Astrocyte (in vitro differentiated cells and primary cell): ENCODE measurements around the gene VPS37C. TPM values are rescaled to one million over a fixed set of nuclear protein-coding genes. Genes with fewer than 3 reads are reported as not detected.
"Not testable (repeated sequence)": the region's sequence is repeated elsewhere in the genome, so short reads cannot be mapped to it uniquely, and the experiment has no call there.

Experiments
- DNase-seq: peaks from one replicate; pipeline ENCODE4 v3.0.0-alpha.2; 2010; ENCODE audit warnings: low read depth
- FAIRE-seq: peaks from 2 replicates; lab custom pipeline; 2011; peaks lifted over from hg19 to GRCh38; lab: Jason Lieb, UNC
- H2AFZ ChIP-seq: 2 replicates; pipeline ENCODE4 v1.6.0; 2012; ENCODE audit warnings: low read depth, low read length, inconsistent platforms
- H3K27ac ChIP-seq: 2 replicates; pipeline ENCODE4 v1.5.1; 2011; ENCODE audit warnings: low read depth, low read length, inconsistent platforms
- H3K27me3 ChIP-seq: 2 replicates; pipeline ENCODE4 v1.6.0; 2011; ENCODE audit warnings: low read length, inconsistent platforms; ENCODE audit not compliant: insufficient read depth
- H3K36me3 ChIP-seq: 2 replicates; pipeline ENCODE4 v1.5.1; 2011; ENCODE audit warnings: low read length, inconsistent platforms; ENCODE audit not compliant: insufficient read depth
- H3K4me1 ChIP-seq: 2 replicates; pipeline ENCODE4 v1.5.1; 2011; ENCODE audit warnings: low read length, inconsistent platforms; ENCODE audit not compliant: insufficient read depth
- H3K4me2 ChIP-seq: 2 replicates; pipeline ENCODE4 v1.6.0; 2012; ENCODE audit warnings: low read length, inconsistent platforms
- H3K4me3 ChIP-seq: 2 replicates; pipeline ENCODE4 v1.5.1; 2011; ENCODE audit warnings: low read depth, mild to moderate bottlenecking, low read length, inconsistent platforms; ENCODE audit not compliant: insufficient read depth
- H3K79me2 ChIP-seq: 2 replicates; pipeline ENCODE4 v1.6.0; 2012; ENCODE audit warnings: mild to moderate bottlenecking, low read length, inconsistent platforms; ENCODE audit not compliant: insufficient read depth
- H3K9ac ChIP-seq: 2 replicates; pipeline ENCODE4 v1.6.0; 2012; ENCODE audit warnings: mild to moderate bottlenecking, low read length, inconsistent platforms
- H3K9me3 ChIP-seq: 2 replicates; pipeline ENCODE4 v1.5.1; 2012; ENCODE audit warnings: low read depth, mild to moderate bottlenecking, low read length, inconsistent platforms; ENCODE audit not compliant: insufficient read depth
- H4K20me1 ChIP-seq: 2 replicates; pipeline ENCODE4 v1.6.0; 2012; ENCODE audit warnings: low read length, inconsistent platforms; ENCODE audit not compliant: insufficient read depth
- H3K27ac Mint-ChIP-seq: one replicate; pipeline ENCODE4 v1.8.0; 2021; ENCODE audit warnings: mild to moderate bottlenecking, mixed read lengths; ENCODE audit not compliant: unreplicated experiment
- H3K27me3 Mint-ChIP-seq: one replicate; pipeline ENCODE4 v1.8.0; 2021; ENCODE audit warnings: low read depth, mixed read lengths; ENCODE audit not compliant: unreplicated experiment
- H3K36me3 Mint-ChIP-seq: one replicate; pipeline ENCODE4 v1.8.0; 2021; ENCODE audit warnings: low read depth, mixed read lengths; ENCODE audit not compliant: unreplicated experiment
- H3K4me1 Mint-ChIP-seq: one replicate; pipeline ENCODE4 v1.8.0; 2021; ENCODE audit warnings: low read depth, mixed read lengths; ENCODE audit not compliant: unreplicated experiment
- H3K4me3 Mint-ChIP-seq: one replicate; pipeline ENCODE4 v1.8.0; 2021; ENCODE audit warnings: mild to moderate bottlenecking, moderate library complexity, mixed read lengths; ENCODE audit not compliant: unreplicated experiment
- H3K9me3 Mint-ChIP-seq: one replicate; pipeline ENCODE4 v1.8.0; 2021; ENCODE audit warnings: mild to moderate bottlenecking, mixed read lengths; ENCODE audit not compliant: unreplicated experiment
- CTCF ChIP-seq: IDR thresholded peaks from 2 replicates; pipeline ENCODE4 v1.5.1; 2011; ENCODE audit warnings: low read depth, mild to moderate bottlenecking, inconsistent platforms, low read length, moderate library complexity; ENCODE audit not compliant: insufficient read depth
- EZH2 ChIP-seq: IDR thresholded peaks from 2 replicates; pipeline ENCODE4 v1.6.1; 2012; ENCODE audit warnings: mild to moderate bottlenecking, low read length, inconsistent platforms; ENCODE audit not compliant: insufficient read depth
- total RNA-seq: library from RNA; stranded (reverse); gene quantifications from 2 replicates; pipeline ENCODE4 v1.2.1, GENCODE V29; 2021

The VPS37C gene
- total RNA-seq, 1 donor from 2014 or later = 18.1 TPM

- no peak overlapping the region for H3K4me3 Mint-ChIP-seq
- no peaks in the 10 kb centered on the region for H3K27me3 ChIP-seq
- no peak overlapping the region for H3K4me2 ChIP-seq
- H3K4me1 ChIP-seq = no peaks in the 10 kb centered on the region
- no peaks in the 10 kb centered on the region for H3K36me3 ChIP-seq
- H3K27ac Mint-ChIP-seq = no peak overlapping the region
- peaks cover 26% of the 10 kb centered on the region for H3K27me3 Mint-ChIP-seq
- no peaks in the 10 kb centered on the region for H3K9me3 Mint-ChIP-seq
- no peaks in the 10 kb centered on the region for H3K4me1 Mint-ChIP-seq
- H2AFZ ChIP-seq = no peak overlapping the region
- H3K27ac ChIP-seq = no peak overlapping the region
- FAIRE-seq (no peak), DNase-seq (no peak)
- H3K9ac ChIP-seq = no peak overlapping the region
- H4K20me1 ChIP-seq = no peaks in the 10 kb centered on the region
- H3K4me3 ChIP-seq = no peak overlapping the region
- H3K79me2 ChIP-seq = no peaks in the 10 kb centered on the region
- no peak for TF ChIP-seq CTCF
- no peak for TF ChIP-seq EZH2
- H3K36me3 Mint-ChIP-seq = no peaks in the 10 kb centered on the region
- H3K9me3 ChIP-seq = peaks cover 7% of the 10 kb centered on the region
These were observed 57.3 kb downstream of the VPS37C start for GRCh38 chr11:61103851-61104423.

- Histone ChIP-seq H3K4me2 (no peak overlapping the region), H3K9ac (no peak overlapping the region), H3K27ac (no peak overlapping the region), H3K79me2 (no peaks in the 10 kb centered on the region), H3K4me3 (no peak overlapping the region), H3K27me3 (no peaks in the 10 kb centered on the region), H3K4me1 (no peaks in the 10 kb centered on the region), H3K9me3 (peaks cover 7% of the 10 kb centered on the region), H4K20me1 (no peaks in the 10 kb centered on the region), H3K36me3 (no peaks in the 10 kb centered on the region), H2AFZ (no peak overlapping the region)
- no peaks in the 10 kb centered on the region for H3K9me3 Mint-ChIP-seq
- no peak overlapping the region for H3K4me3 Mint-ChIP-seq
- H3K4me1 Mint-ChIP-seq = no peaks in the 10 kb centered on the region
- TF ChIP-seq CTCF (no peak), EZH2 (no peak)
- DNase-seq (no peak), FAIRE-seq (no peak)
- H3K36me3 Mint-ChIP-seq = no peaks in the 10 kb centered on the region
- peaks cover 20% of the 10 kb centered on the region for H3K27me3 Mint-ChIP-seq
- no peak overlapping the region for H3K27ac Mint-ChIP-seq
These were observed 58.3 kb downstream of the VPS37C start for GRCh38 chr11:61102667-61103571.

GRCh38 chr11:61098778-61099177 lies 62.4 kb downstream of the VPS37C start:
- Histone ChIP-seq H3K79me2 (no peaks in the 10 kb centered on the region), H3K4me2 (no peak overlapping the region), H4K20me1 (no peaks in the 10 kb centered on the region), H3K4me3 (no peak overlapping the region), H2AFZ (no peak overlapping the region), H3K9me3 (peaks cover 7% of the 10 kb centered on the region), H3K27ac (no peak overlapping the region), H3K4me1 (no peaks in the 10 kb centered on the region), H3K27me3 (peaks cover 2% of the 10 kb centered on the region), H3K9ac (no peak overlapping the region), H3K36me3 (no peaks in the 10 kb centered on the region)
- Mint-ChIP-seq H3K27ac (no peak overlapping the region), H3K36me3 (no peaks in the 10 kb centered on the region), H3K9me3 (no peaks in the 10 kb centered on the region), H3K27me3 (peaks cover 18% of the 10 kb centered on the region), H3K4me3 (no peak overlapping the region), H3K4me1 (no peaks in the 10 kb centered on the region)
- DNase-seq (no peak), FAIRE-seq (no peak)
- no peak for TF ChIP-seq EZH2
- no peak for TF ChIP-seq CTCF

GRCh38 chr11:61098261-61098660 lies 63.0 kb downstream of the VPS37C start:
- H3K27me3 ChIP-seq, H3K9ac ChIP-seq, H3K4me3 Mint-ChIP-seq, DNase-seq, H3K4me3 ChIP-seq, H4K20me1 ChIP-seq, H3K27ac Mint-ChIP-seq, H3K4me2 ChIP-seq, H3K4me1 Mint-ChIP-seq, H3K27ac ChIP-seq, H3K36me3 Mint-ChIP-seq, H2AFZ ChIP-seq, H3K9me3 Mint-ChIP-seq, H3K36me3 ChIP-seq, H3K9me3 ChIP-seq, FAIRE-seq, H3K79me2 ChIP-seq, H3K4me1 ChIP-seq: not testable (repeated sequence)
- peaks cover 15% of the 10 kb centered on the region for H3K27me3 Mint-ChIP-seq
